Measurements from ENCODE around the gene SLC7A8. TPM values are rescaled to one million over a fixed set of nuclear protein-coding genes. Genes with fewer than 3 reads are reported as not detected.

SLC7A8 gene
- total and polyA plus RNA-seq, 4 donors = 2.6 to 9.8 (median 5.4) TPM

GRCh38 chr14:23181946-23182345, 1.5 kb downstream of the SLC7A8 start (continued):
- no peak for TF ChIP-seq HNF4G (IDR thresholded peaks at IDR 0.05)
- no peak for TF ChIP-seq NR2F2 (IDR thresholded peaks at IDR 0.05)
- TF ChIP-seq EGR1 (IDR thresholded peaks at IDR 0.05; ENCODE audit: low read depth in 2 of 2) = no peak
- TF ChIP-seq SP1 (IDR thresholded peaks at IDR 0.05) = no peak
- TF ChIP-seq CTCF (IDR thresholded peaks at IDR 0.05; ENCODE audit: low read depth, low read length, missing input control) = no peak
- TF ChIP-seq RXRA (IDR thresholded peaks at IDR 0.05) = no peak

GRCh38 chr14:23181453-23181852, 2.0 kb downstream of the SLC7A8 start:
- H3K4me3 ChIP-seq (ENCODE audit: low read depth in 1 of 3, low read length in 3 of 3) = peak overlapping the region in 1 of 3 donors; percentile 54
- peaks cover 0 to 7% (median 0%) of the 10 kb centered on the region in 4 donors for H3K27me3 ChIP-seq (ENCODE audit: control insufficient read depth in 4 of 4, insufficient read depth in 4 of 4, low read length in 3 of 4)
- H3K4me1 ChIP-seq (ENCODE audit: control insufficient read depth in 4 of 4, insufficient read depth in 4 of 4, low read length in 3 of 4) = peaks cover 0 to 13% (median 11%) of the 10 kb centered on the region in 4 donors
- no peaks in the 10 kb centered on the region for H3K36me3 ChIP-seq (ENCODE audit: control insufficient read depth in 4 of 4, insufficient read depth in 3 of 4, low read depth in 1 of 4, low read length in 3 of 4)
- TF ChIP-seq RAD21 (IDR thresholded peaks at IDR 0.05) (no peak), FOXA1 (IDR thresholded peaks at IDR 0.05) (no peak), RXRA (IDR thresholded peaks at IDR 0.05) (no peak), HNF4A (conservative IDR thresholded peaks at IDR 0.05) (no peak), NR2F2 (IDR thresholded peaks at IDR 0.05) (no peak), ZBTB33 (IDR thresholded peaks at IDR 0.05) (no peak), TAF1 (conservative IDR thresholded peaks at IDR 0.05) (no peak), GABPA (IDR thresholded peaks at IDR 0.05 in 1 of 2, conservative IDR thresholded peaks at IDR 0.05 in 1 of 2) (no peak), YY1 (IDR thresholded peaks at IDR 0.05) (no peak), EGR1 (IDR thresholded peaks at IDR 0.05; ENCODE audit: low read depth in 2 of 2) (no peak), REST (IDR thresholded peaks at IDR 0.05) (no peak), CTCF (IDR thresholded peaks at IDR 0.05; ENCODE audit: low read depth, low read length, missing input control) (no peak), ATF3 (IDR thresholded peaks at IDR 0.05) (no peak), MAX (IDR thresholded peaks at IDR 0.05) (no peak), JUND (IDR thresholded peaks at IDR 0.05) (no peak)
- H3K9me3 ChIP-seq (ENCODE audit: control insufficient read depth in 4 of 4, low read length in 3 of 4) = no peaks in the 10 kb centered on the region
- H3K9ac ChIP-seq (ENCODE audit: low read depth in 1 of 2, low read length in 2 of 2) = no peak overlapping the region
- no peak for DNase-seq (ENCODE audit: low spot score)
- WGBS = 56% methylated on average over 3 of the region's 3 CpGs
- no peak overlapping the region for H3K27ac ChIP-seq (ENCODE audit: low read depth in 1 of 2, low read length in 2 of 2)

Measured in liver (tissue), 9 donors.